ENCODE measurements around the gene CDC42BPB.

DNA sequence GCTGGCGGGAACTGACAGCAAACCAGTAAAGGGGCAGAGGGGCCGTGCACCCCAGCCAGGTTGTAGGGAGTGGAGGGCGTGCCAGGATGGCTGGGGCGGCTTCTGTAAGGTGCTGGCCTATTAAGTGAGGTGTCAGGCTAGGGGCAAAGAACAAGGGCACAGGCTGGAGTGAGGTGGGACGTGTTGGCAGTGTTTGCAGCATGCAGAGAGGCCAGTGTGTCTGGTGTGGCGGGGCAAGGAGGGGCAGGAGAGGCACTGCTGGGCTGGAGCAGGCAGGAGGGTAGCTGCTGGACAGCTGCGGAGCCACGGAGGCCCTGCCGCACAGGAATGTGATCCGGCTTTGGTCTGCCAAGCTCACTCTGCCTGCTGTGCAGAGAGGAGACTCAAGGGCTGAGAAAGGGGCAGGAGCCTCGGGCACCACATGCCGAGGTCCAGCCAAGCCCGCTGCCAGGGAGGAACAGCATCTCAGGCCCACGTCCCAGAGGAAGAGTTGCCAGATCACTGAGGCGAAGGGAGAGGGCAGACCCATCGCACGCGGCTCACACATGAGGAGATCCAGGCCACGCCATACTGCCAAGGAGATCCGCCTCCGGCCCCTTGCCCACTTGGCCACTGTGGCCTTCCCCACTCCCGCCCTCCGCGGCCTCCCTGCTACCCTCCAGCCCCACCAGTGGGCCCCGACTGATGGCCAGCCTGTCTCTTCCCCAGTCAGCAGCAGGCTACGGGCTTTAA, 88.1 kb downstream of the CDC42BPB start:
- TF ChIP-seq, protein P1, sequence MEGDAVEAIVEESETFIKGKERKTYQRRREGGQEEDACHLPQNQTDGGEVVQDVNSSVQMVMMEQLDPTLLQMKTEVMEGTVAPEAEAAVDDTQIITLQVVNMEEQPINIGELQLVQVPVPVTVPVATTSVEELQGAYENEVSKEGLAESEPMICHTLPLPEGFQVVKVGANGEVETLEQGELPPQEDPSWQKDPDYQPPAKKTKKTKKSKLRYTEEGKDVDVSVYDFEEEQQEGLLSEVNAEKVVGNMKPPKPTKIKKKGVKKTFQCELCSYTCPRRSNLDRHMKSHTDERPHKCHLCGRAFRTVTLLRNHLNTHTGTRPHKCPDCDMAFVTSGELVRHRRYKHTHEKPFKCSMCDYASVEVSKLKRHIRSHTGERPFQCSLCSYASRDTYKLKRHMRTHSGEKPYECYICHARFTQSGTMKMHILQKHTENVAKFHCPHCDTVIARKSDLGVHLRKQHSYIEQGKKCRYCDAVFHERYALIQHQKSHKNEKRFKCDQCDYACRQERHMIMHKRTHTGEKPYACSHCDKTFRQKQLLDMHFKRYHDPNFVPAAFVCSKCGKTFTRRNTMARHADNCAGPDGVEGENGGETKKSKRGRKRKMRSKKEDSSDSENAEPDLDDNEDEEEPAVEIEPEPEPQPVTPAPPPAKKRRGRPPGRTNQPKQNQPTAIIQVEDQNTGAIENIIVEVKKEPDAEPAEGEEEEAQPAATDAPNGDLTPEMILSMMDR (optimal IDR thresholded peaks at IDR 0.05 in 1 of 3, IDR thresholded peaks at IDR 0.05 in 1 of 3, conservative IDR thresholded peaks at IDR 0.05 in 1 of 3; ENCODE audit: extremely low read depth in 1 of 3, insufficient read depth in 2 of 3, low read length in 3 of 3), result no peak
- TF ChIP-seq EZH2 (IDR thresholded peaks at IDR 0.05; ENCODE audit: low read length), result no peak
